Suprapubic skin (tissue), 4 donors: ENCODE measurements around the gene SELENOI. TPM values are rescaled to one million over a fixed set of nuclear protein-coding genes. Genes with fewer than 3 reads are reported as not detected.

Experiments used
- DNase-seq, 2 donors: peaks; one replicate each; pipeline ENCODE4 v3.0.0-alpha.2; 2019; ENCODE audit warnings: low spot score in 2 of 2
- H3K27ac ChIP-seq: fragments of 200-600 bp; sonication (generic); one replicate; pipeline ENCODE4 v1.5.1; 2019
- H3K27me3 ChIP-seq: fragments of 200-600 bp; sonication (generic); one replicate; pipeline ENCODE4 v1.5.1; 2019
- H3K36me3 ChIP-seq: fragments of 200-600 bp; sonication (generic); one replicate; pipeline ENCODE4 v1.5.1; 2019
- H3K4me1 ChIP-seq: fragments of 200-600 bp; sonication (generic); one replicate; pipeline ENCODE4 v1.5.1; 2019
- H3K4me3 ChIP-seq: fragments of 200-600 bp; sonication (generic); one replicate; pipeline ENCODE4 v1.5.1; 2019; ENCODE audit warnings: mild to moderate bottlenecking
- H3K9me3 ChIP-seq: fragments of 200-600 bp; sonication (generic); one replicate; pipeline ENCODE4 v1.5.1; 2019
- EP300 ChIP-seq: sonication (generic); formaldehyde crosslinking; IDR thresholded peaks from one replicate; pipeline ENCODE4 v1.6.1; 2017; ENCODE audit warnings: antibody characterized with exemption
- POLR2A ChIP-seq, 2 donors: fragments of 450-650 bp; IDR thresholded peaks; one replicate each; pipeline ENCODE4 v1.6.1; 2017; ENCODE audit warnings: antibody characterized with exemption in 2 of 2, mild to moderate bottlenecking in 2 of 2, moderate library complexity in 2 of 2
- POLR2AphosphoS5 ChIP-seq, 3 donors: sonication (generic); formaldehyde crosslinking; IDR thresholded peaks; one replicate each; pipeline ENCODE4 v1.6.1; 2017; ENCODE audit warnings: antibody characterized with exemption in 3 of 3
- WGBS: methylation state at CpG from one replicate; pipeline ENCODE4 v1.1.5; 2018; 5-methylcytosine and 5-hydroxymethylcytosine counted together
- total RNA-seq, 4 donors: library from RNA; depleted of rRNA; stranded (reverse); fragments of >200 nt; gene quantifications; one replicate each; pipeline ENCODE4 v1.1.0, GENCODE V29; 2016
- TF ChIP-seq, protein P1 (sequence below), 2 donors: fragments of 200-600 bp in 1 of 2; fragments of 450-650 bp in 1 of 2; sonication (generic) in 1 of 2; IDR thresholded peaks; one replicate each; pipeline ENCODE4 v1.5.1; 2016 to 2019; ENCODE audit warnings: antibody characterized with exemption in 2 of 2, mild to moderate bottlenecking in 1 of 2, moderate library complexity in 1 of 2

SELENOI gene
- total RNA-seq, 4 donors from 2014 or later: 23.1 to 41.9 (median 39.4) TPM

DNA sequence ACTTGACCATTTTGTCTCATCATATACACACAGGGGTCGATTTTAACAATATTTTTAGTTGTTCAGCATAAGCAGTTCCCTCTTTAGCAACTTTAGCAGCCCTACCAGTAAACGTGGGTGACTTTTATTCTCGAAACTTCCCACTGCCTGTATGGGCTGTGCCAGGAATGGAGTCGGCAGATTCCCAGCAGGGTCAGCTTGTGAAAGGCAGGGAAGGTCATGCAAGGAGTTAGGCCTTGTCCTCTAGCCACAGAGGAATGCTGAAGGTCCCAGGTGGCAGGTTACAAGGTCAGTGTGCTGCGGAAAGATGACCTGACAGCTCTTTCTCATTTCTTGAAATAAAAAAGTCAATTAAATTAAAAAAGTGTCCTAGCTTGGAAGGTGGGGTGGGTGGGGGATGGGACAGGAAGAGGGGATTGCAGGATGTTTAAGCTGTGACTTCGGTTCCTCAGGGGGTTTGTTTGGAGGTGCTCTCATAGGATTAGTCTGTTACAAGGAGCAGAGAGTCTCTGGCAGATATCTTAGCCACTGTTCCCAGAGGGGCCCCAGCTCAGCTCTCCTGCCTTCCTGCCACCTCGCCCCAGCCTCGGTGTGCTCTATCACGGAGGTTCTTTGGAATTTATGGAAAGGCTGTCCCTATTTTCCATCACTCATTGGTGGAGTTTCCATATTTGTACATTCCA is 77.1 kb downstream of the SELENOI start:
- DNase-seq: no peak
- 53% methylated on average over 9 of the region's 9 CpGs for WGBS
- Histone ChIP-seq H3K4me3 (no peak overlapping the region), H3K36me3 (no peaks in the 10 kb centered on the region), H3K9me3 (no peaks in the 10 kb centered on the region), H3K27ac (no peak overlapping the region), H3K27me3 (no peaks in the 10 kb centered on the region), H3K4me1 (no peaks in the 10 kb centered on the region)
- TF ChIP-seq, protein P1, sequence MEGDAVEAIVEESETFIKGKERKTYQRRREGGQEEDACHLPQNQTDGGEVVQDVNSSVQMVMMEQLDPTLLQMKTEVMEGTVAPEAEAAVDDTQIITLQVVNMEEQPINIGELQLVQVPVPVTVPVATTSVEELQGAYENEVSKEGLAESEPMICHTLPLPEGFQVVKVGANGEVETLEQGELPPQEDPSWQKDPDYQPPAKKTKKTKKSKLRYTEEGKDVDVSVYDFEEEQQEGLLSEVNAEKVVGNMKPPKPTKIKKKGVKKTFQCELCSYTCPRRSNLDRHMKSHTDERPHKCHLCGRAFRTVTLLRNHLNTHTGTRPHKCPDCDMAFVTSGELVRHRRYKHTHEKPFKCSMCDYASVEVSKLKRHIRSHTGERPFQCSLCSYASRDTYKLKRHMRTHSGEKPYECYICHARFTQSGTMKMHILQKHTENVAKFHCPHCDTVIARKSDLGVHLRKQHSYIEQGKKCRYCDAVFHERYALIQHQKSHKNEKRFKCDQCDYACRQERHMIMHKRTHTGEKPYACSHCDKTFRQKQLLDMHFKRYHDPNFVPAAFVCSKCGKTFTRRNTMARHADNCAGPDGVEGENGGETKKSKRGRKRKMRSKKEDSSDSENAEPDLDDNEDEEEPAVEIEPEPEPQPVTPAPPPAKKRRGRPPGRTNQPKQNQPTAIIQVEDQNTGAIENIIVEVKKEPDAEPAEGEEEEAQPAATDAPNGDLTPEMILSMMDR (IDR thresholded peaks at IDR 0.05): no peak
- no peak for TF ChIP-seq POLR2A (IDR thresholded peaks at IDR 0.05)

DNA sequence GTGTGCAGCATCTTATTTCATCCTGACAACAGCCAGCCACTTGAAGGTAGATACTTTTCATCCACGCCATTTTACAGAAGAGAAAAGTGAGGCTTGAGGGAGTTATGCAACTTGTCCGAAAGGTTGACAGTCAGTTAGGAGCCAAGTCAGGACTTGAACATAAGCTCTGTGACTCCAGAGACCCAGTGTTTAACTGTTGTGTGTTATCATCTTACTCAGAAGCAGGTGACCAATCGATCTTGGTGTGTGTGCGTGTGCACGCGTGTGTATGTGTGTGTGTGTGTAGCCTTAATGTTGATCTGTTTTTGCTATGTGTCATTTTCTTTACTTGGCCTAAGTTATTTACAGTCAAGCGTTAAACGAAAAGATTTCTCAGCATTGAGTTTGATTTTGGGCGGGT is 77.8 kb downstream of the SELENOI start:
- TF ChIP-seq EP300 (no peak), POLR2A (IDR thresholded peaks at IDR 0.05) (no peak), POLR2AphosphoS5 (IDR thresholded peaks at IDR 0.05) (no peak)
- TF ChIP-seq, protein P1 (IDR thresholded peaks at IDR 0.05): no peak
- H3K36me3 ChIP-seq: no peaks in the 10 kb centered on the region
- DNase-seq: no peak
- H3K9me3 ChIP-seq: no peaks in the 10 kb centered on the region
- no peaks in the 10 kb centered on the region for H3K4me1 ChIP-seq
- H3K27me3 ChIP-seq: no peaks in the 10 kb centered on the region
- WGBS: 89% methylated on average over 9 of the region's 9 CpGs
- no peak overlapping the region for H3K4me3 ChIP-seq
- no peak overlapping the region for H3K27ac ChIP-seq

DNA sequence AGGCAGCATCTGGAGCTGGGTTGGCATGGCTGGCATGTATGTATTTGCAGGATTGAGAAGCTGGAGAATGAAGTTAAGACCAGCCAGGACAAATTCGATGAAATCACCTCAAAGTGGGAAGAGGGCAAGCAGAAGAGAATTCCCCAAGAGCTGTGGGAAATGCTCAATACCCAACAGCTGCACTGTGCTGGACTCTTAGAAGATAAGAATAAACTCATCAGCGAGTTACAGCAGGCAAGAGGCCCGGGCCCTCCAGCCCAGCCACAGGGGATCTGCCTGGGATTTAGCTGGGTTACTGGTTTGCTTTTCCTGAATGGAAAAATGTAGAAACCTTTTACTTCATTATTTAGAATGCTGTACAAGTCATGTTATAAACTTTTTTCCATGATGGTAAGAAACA is 78.3 kb downstream of the SELENOI start:
- TF ChIP-seq POLR2AphosphoS5 (IDR thresholded peaks at IDR 0.05): no peak
- TF ChIP-seq POLR2A (IDR thresholded peaks at IDR 0.05): no peak
- TF ChIP-seq EP300: no peak
- TF ChIP-seq, protein P1 (IDR thresholded peaks at IDR 0.05): no peak

DNA sequence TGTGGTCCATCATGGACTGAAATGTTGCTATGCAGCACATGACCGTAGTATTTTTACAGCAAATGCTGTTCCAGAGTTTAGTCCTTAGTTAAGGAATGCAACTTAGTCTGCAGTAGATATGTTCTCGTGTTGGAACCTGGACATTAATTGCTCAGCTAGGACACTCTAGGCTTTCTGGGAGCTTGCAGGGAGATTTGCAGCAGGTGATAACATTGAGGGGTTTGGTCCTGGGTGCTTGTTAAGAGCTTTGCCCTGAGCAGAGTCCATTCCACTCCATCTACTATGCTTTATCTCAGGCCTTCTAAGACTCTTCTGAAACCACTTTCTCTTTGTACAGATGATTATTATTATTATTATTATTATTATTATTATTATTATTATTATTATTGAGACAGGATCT is 82.9 kb downstream of the SELENOI start:
- Histone ChIP-seq H3K36me3 (no peaks in the 10 kb centered on the region), H3K9me3 (no peaks in the 10 kb centered on the region), H3K4me1 (no peaks in the 10 kb centered on the region), H3K4me3 (no peak overlapping the region), H3K27ac (no peak overlapping the region), H3K27me3 (no peaks in the 10 kb centered on the region)
- no peak for DNase-seq
- whole genome bisulfite sequencing: 80% methylated on average over 2 of the region's 2 CpGs
- TF ChIP-seq EP300 (no peak), POLR2A (IDR thresholded peaks at IDR 0.05) (no peak), POLR2AphosphoS5 (IDR thresholded peaks at IDR 0.05) (no peak)
- TF ChIP-seq, protein P1 (IDR thresholded peaks at IDR 0.05): no peak

More for the DNA sequence above, 78.3 kb downstream of the SELENOI start:
- Histone ChIP-seq H3K4me1 (no peaks in the 10 kb centered on the region), H3K36me3 (no peaks in the 10 kb centered on the region), H3K4me3 (no peak overlapping the region), H3K9me3 (no peaks in the 10 kb centered on the region), H3K27me3 (no peaks in the 10 kb centered on the region), H3K27ac (no peak overlapping the region)
- DNase-seq: no peak
- 59% methylated on average over 3 of the region's 3 CpGs for WGBS

DNA sequence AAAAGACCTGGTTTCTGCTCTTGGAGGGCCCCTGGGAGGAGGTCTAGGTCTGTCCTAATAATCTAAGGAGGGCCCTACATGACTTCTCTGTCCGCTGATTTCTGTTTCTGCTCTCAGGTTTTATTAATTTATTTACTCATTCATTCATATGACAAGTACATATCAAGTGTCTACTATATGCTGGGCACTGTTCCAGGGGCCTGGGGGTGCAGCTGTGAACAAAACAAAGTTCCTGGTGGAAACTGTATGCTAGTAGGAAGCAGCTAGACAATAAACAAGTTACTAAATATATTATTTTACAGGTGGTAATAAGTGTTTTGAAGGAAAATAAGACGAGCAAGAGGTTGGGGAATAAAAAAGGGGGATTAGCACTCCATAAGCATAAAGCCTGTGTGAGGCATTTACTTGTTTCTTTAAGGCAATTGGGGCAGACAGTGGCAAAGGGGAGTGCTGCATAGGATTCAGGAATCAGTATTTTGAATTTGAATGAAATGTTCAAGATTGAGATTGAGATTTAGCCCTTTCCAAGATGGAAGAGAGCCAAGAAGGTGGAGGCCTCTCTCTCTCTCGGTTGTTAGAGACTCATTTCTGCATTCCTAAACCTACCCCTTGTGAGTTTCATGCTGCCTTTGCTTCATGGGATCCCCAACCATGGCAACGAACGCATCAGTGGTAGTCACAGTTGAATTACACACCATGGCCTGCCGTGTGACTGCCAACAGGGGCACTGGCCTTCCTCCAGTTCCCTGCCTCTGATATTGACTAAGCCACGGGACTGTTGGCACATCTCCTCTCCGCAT is 84.0 kb downstream of the SELENOI start:
- Histone ChIP-seq H3K27ac (no peak overlapping the region), H3K36me3 (no peaks in the 10 kb centered on the region), H3K27me3 (no peaks in the 10 kb centered on the region), H3K4me1 (no peaks in the 10 kb centered on the region), H3K9me3 (no peaks in the 10 kb centered on the region), H3K4me3 (no peak overlapping the region)
- TF ChIP-seq EP300: no peak
- no peak for TF ChIP-seq POLR2A (IDR thresholded peaks at IDR 0.05)
- TF ChIP-seq, protein P1 (IDR thresholded peaks at IDR 0.05): no peak
- no peak for TF ChIP-seq POLR2AphosphoS5 (IDR thresholded peaks at IDR 0.05)
- WGBS: 51% methylated on average over 8 of the region's 8 CpGs
- DNase-seq: no peak
